ENCODE data around the gene EBF3. TPM values are rescaled to one million over a fixed set of nuclear protein-coding genes. Genes with fewer than 3 reads are reported as not detected.

The EBF3 gene
- total RNA-seq, 4 donors from 2014 or later = 0.42 to 2.9 (median 1.3) TPM

DNA sequence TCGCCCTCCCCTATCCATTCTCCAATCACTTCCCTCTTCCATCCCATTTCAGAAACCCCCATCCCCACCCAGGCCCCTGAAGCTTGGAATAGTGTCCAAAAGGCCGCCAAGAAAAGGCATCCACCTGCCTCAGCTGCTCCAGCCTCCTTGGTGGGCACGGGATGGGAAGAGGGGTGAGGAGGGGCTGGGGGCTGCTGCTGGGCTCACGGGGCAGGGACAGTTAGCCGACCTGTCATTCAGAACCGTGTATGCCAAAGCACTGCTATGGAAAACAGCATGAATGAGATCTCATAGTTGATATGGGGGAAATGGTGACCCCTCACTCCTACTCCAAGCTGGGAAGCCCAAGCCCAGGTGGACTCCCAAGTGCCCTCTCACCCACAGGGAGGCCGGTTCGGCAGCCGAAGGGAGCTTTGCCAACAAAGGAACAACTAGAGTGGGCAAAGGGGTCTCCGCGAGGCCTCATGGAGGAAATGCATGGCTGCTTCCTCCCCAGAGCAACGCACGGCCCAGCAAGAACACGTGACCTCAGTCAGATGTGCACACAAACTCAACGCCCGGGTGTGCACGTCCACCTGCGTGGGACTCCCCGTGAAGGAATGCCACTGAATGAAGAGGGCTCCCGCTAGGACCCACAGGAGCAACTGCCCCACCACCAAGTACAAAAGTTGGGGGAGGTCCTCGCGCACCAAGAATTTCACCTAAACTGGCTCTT lies 52.5 kb downstream of the EBF3 start:
- no peaks in the 10 kb centered on the region for H3K9me3 ChIP-seq
- TF ChIP-seq, protein P1, sequence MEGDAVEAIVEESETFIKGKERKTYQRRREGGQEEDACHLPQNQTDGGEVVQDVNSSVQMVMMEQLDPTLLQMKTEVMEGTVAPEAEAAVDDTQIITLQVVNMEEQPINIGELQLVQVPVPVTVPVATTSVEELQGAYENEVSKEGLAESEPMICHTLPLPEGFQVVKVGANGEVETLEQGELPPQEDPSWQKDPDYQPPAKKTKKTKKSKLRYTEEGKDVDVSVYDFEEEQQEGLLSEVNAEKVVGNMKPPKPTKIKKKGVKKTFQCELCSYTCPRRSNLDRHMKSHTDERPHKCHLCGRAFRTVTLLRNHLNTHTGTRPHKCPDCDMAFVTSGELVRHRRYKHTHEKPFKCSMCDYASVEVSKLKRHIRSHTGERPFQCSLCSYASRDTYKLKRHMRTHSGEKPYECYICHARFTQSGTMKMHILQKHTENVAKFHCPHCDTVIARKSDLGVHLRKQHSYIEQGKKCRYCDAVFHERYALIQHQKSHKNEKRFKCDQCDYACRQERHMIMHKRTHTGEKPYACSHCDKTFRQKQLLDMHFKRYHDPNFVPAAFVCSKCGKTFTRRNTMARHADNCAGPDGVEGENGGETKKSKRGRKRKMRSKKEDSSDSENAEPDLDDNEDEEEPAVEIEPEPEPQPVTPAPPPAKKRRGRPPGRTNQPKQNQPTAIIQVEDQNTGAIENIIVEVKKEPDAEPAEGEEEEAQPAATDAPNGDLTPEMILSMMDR (IDR thresholded peaks at IDR 0.05) = no peak
- no peak for TF ChIP-seq POLR2A (IDR thresholded peaks at IDR 0.05)
- no peak for DNase-seq
- no peak overlapping the region for H3K27ac ChIP-seq
- no peaks in the 10 kb centered on the region for H3K27me3 ChIP-seq
- WGBS, 2 donors = 69 to 84% methylated on average over 8 to 13 of the region's 22 CpGs
- intact Hi-C loops (cut with DNase I) = no loop called here
- no peaks in the 10 kb centered on the region for H3K4me1 ChIP-seq
- no peak overlapping the region for H3K4me3 ChIP-seq
- no peaks in the 10 kb centered on the region for H3K36me3 ChIP-seq

GRCh38 chr10:129910861-129911260 lies 53.2 kb downstream of the EBF3 start:
- no peaks in the 10 kb centered on the region for H3K9me3 ChIP-seq
- DNase-seq = no peak
- no peak overlapping the region for H3K27ac ChIP-seq
- intact Hi-C loops (cut with DNase I) = no loop called here
- TF ChIP-seq POLR2A (IDR thresholded peaks at IDR 0.05) = no peak
- TF ChIP-seq, protein P1 (IDR thresholded peaks at IDR 0.05) = no peak
- no peaks in the 10 kb centered on the region for H3K36me3 ChIP-seq
- no peak overlapping the region for H3K4me3 ChIP-seq
- no peaks in the 10 kb centered on the region for H3K4me1 ChIP-seq
- no peaks in the 10 kb centered on the region for H3K27me3 ChIP-seq
- WGBS, 2 donors = 71 to 83% methylated on average over 3 to 5 of the region's 10 CpGs

- 86 to 89% methylated on average over 6 to 8 of the region's 28 CpGs for WGBS, 2 donors
- H3K36me3 ChIP-seq = no peaks in the 10 kb centered on the region
- no peak overlapping the region for H3K4me3 ChIP-seq
- H3K9me3 ChIP-seq = no peaks in the 10 kb centered on the region
- TF ChIP-seq, protein P1 (IDR thresholded peaks at IDR 0.05) = no peak
- no peak for TF ChIP-seq POLR2A (IDR thresholded peaks at IDR 0.05)
- DNase-seq = no peak
- H3K27ac ChIP-seq = no peak overlapping the region
- no peaks in the 10 kb centered on the region for H3K4me1 ChIP-seq
- no peaks in the 10 kb centered on the region for H3K27me3 ChIP-seq
- intact Hi-C loops (cut with DNase I) = no loop called here
Measured at GRCh38 chr10:129909531-129910256, 54.4 kb downstream of the EBF3 start.

- no peak overlapping the region for H3K4me3 ChIP-seq
- DNase-seq = no peak
- H3K27ac ChIP-seq = no peak overlapping the region
- WGBS, 2 donors = no CpG with 5 or more reads among the region's 3 CpGs
- intact Hi-C loops (cut with DNase I) = no loop called here
- no peaks in the 10 kb centered on the region for H3K4me1 ChIP-seq
- no peaks in the 10 kb centered on the region for H3K36me3 ChIP-seq
- no peaks in the 10 kb centered on the region for H3K27me3 ChIP-seq
- TF ChIP-seq, protein P1 (IDR thresholded peaks at IDR 0.05) = no peak
- no peaks in the 10 kb centered on the region for H3K9me3 ChIP-seq
Measured at GRCh38 chr10:129909080-129909479, 55.0 kb downstream of the EBF3 start.

- no peaks in the 10 kb centered on the region for H3K4me1 ChIP-seq
- no peak overlapping the region for H3K27ac ChIP-seq
- H3K27me3 ChIP-seq = no peaks in the 10 kb centered on the region
- no peaks in the 10 kb centered on the region for H3K36me3 ChIP-seq
- 91% methylated on average over 13 to 15 of the region's 15 CpGs for WGBS, 2 donors
- H3K9me3 ChIP-seq = no peaks in the 10 kb centered on the region
- TF ChIP-seq POLR2A (IDR thresholded peaks at IDR 0.05) = no peak
- TF ChIP-seq, protein P1 (IDR thresholded peaks at IDR 0.05) = no peak
- intact Hi-C loops (cut with DNase I) = no loop called here
- H3K4me3 ChIP-seq = no peak overlapping the region
- DNase-seq = no peak
Measured at GRCh38 chr10:129908406-129908805, 55.7 kb downstream of the EBF3 start.
